Memory B cell (primary cell): ENCODE results near the gene STX5.
"Not testable (repeated sequence)": the region's sequence is repeated elsewhere in the genome, so short reads cannot be mapped to it uniquely, and the experiment has no call there.

Experiments
- ATAC-seq: fragments of 150-1000 bp; cut with Tn5 transposase; 2 replicates; pipeline ENCODE4 v1.10.0; 2021; ENCODE audit warnings: low read depth, mild to moderate bottlenecking, moderate library complexity
- DNase-seq, 2 donors: peaks; one replicate each; pipeline ENCODE4 v3.0.0; 2022; ENCODE audit warnings: low spot score in 2 of 2
- H3K27ac Mint-ChIP-seq: one replicate; pipeline ENCODE4 v1.8.0; 2022; ENCODE audit warnings: mild to moderate bottlenecking, moderate library complexity, mixed read lengths
- H3K27me3 Mint-ChIP-seq: one replicate; pipeline ENCODE4 v1.8.0; 2022; ENCODE audit warnings: mixed read lengths
- H3K36me3 Mint-ChIP-seq: one replicate; pipeline ENCODE4 v1.8.0; 2022; ENCODE audit warnings: mild to moderate bottlenecking, mixed read lengths
- H3K4me1 Mint-ChIP-seq: one replicate; pipeline ENCODE4 v1.8.0; 2022; ENCODE audit warnings: mixed read lengths
- H3K4me3 Mint-ChIP-seq: one replicate; pipeline ENCODE4 v1.8.0; 2022; ENCODE audit warnings: mild to moderate bottlenecking, moderate library complexity, mixed read lengths
- H3K9me3 Mint-ChIP-seq: one replicate; pipeline ENCODE4 v1.8.0; 2022; ENCODE audit warnings: mixed read lengths

Gene STX5

GRCh38 chr11:62828130-62828529 is 3.7 kb downstream of the STX5 start:
- not testable (repeated sequence) for H3K27ac Mint-ChIP-seq, H3K27me3 Mint-ChIP-seq, H3K4me3 Mint-ChIP-seq, DNase-seq, H3K9me3 Mint-ChIP-seq, ATAC-seq
- Mint-ChIP-seq H3K4me1 (peaks cover 19% of the 10 kb centered on the region), H3K36me3 (peaks cover 20% of the 10 kb centered on the region)

GRCh38 chr11:62823677-62824076 is 8.2 kb downstream of the STX5 start:
- Mint-ChIP-seq H3K4me1 (peaks cover 4% of the 10 kb centered on the region), H3K27me3 (no peaks in the 10 kb centered on the region), H3K4me3 (no peak overlapping the region), H3K9me3 (no peaks in the 10 kb centered on the region), H3K36me3 (peaks cover 28% of the 10 kb centered on the region), H3K27ac (peak overlapping the region; percentile 0)
- no peak for ATAC-seq
- no peak for DNase-seq

- DNase-seq = no peak
- Mint-ChIP-seq H3K4me1 (no peaks in the 10 kb centered on the region), H3K36me3 (peaks cover 10% of the 10 kb centered on the region), H3K27ac (no peak overlapping the region), H3K4me3 (no peak overlapping the region), H3K27me3 (no peaks in the 10 kb centered on the region), H3K9me3 (no peaks in the 10 kb centered on the region)
- no peak for ATAC-seq
Measured at GRCh38 chr11:62817129-62817528, 14.7 kb downstream of the STX5 start.

GRCh38 chr11:62816557-62816956 is 15.3 kb downstream of the STX5 start:
- Mint-ChIP-seq H3K27me3 (no peaks in the 10 kb centered on the region), H3K4me3 (no peak overlapping the region), H3K36me3 (peaks cover 10% of the 10 kb centered on the region), H3K9me3 (no peaks in the 10 kb centered on the region), H3K27ac (no peak overlapping the region), H3K4me1 (no peaks in the 10 kb centered on the region)
- DNase-seq (no peak), ATAC-seq (no peak)

DNA sequence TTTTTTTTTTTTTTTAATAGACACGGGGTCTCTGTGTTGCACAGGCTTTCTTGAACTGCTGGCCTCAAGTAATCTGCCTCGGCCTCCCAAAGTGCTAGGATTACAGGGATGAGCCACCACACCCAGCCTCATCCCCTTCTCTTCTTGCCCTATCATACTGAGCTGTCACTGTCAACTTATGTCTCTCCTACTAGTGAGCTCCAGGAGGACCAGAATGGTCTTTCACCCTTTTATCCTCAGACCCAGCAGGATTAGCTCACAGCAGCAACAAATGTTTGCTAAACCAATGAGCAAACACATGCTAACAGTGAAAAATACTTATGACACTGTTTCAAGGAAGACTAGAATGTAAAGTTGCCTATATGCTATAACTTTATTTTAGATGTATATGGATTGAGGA is 20.2 kb downstream of the STX5 start:
- Mint-ChIP-seq H3K4me1 (peaks cover 5% of the 10 kb centered on the region), H3K36me3 (peaks cover 1% of the 10 kb centered on the region), H3K27ac (no peak overlapping the region), H3K9me3 (no peaks in the 10 kb centered on the region), H3K27me3 (no peaks in the 10 kb centered on the region), H3K4me3 (no peak overlapping the region)
- DNase-seq = no peak
- no peak for ATAC-seq

GRCh38 chr11:62810748-62811147 is 21.1 kb downstream of the STX5 start:
- Mint-ChIP-seq H3K27me3 (no peaks in the 10 kb centered on the region), H3K4me1 (peaks cover 7% of the 10 kb centered on the region), H3K9me3 (no peaks in the 10 kb centered on the region), H3K36me3 (peaks cover 1% of the 10 kb centered on the region), H3K27ac (no peak overlapping the region), H3K4me3 (no peak overlapping the region)
- DNase-seq = no peak
- ATAC-seq = no peak

GRCh38 chr11:62806611-62807121 is 25.2 kb downstream of the STX5 start:
- DNase-seq (no peak), ATAC-seq (no peak)
- H3K9me3 Mint-ChIP-seq = no peaks in the 10 kb centered on the region
- peaks cover 20% of the 10 kb centered on the region for H3K4me1 Mint-ChIP-seq
- no peaks in the 10 kb centered on the region for H3K27me3 Mint-ChIP-seq
- H3K36me3 Mint-ChIP-seq = peaks cover 11% of the 10 kb centered on the region
- peak overlapping the region; percentile 28 for H3K27ac Mint-ChIP-seq
- peak overlapping the region; percentile 96 for H3K4me3 Mint-ChIP-seq

GRCh38 chr11:62805961-62806441 is 25.9 kb downstream of the STX5 start:
- Mint-ChIP-seq H3K36me3 (peaks cover 15% of the 10 kb centered on the region), H3K9me3 (no peaks in the 10 kb centered on the region), H3K4me1 (peaks cover 20% of the 10 kb centered on the region), H3K27me3 (no peaks in the 10 kb centered on the region), H3K4me3 (peak overlapping the region; percentile 96), H3K27ac (peak overlapping the region; percentile 97)
- no peak for DNase-seq
- peak; percentile 9 for ATAC-seq

GRCh38 chr11:62805076-62805892 is 26.6 kb downstream of the STX5 start, which contains the start of gene NXF1:
Gene NXF1 (minus strand): TSS chr11:62805440. CDS start chr11:62805356, 84 bp downstream.
- ATAC-seq (peak; percentile 87), DNase-seq (peak; percentile 98 to 99)
- Mint-ChIP-seq H3K9me3 (no peaks in the 10 kb centered on the region), H3K4me1 (peaks cover 20% of the 10 kb centered on the region), H3K27ac (peak within 1 kb of the TSS; percentile 97), H3K4me3 (peak within 1 kb of the TSS; percentile 96), H3K27me3 (no peaks in the 10 kb centered on the region), H3K36me3 (peaks cover 18% of the 10 kb centered on the region)

GRCh38 chr11:62804310-62805075 is 27.4 kb downstream of the STX5 start:
- Mint-ChIP-seq H3K4me3 (peak overlapping the region; percentile 96), H3K9me3 (no peaks in the 10 kb centered on the region), H3K27me3 (no peaks in the 10 kb centered on the region), H3K36me3 (peaks cover 24% of the 10 kb centered on the region), H3K27ac (peak overlapping the region; percentile 97), H3K4me1 (peaks cover 20% of the 10 kb centered on the region)
- ATAC-seq (peak; percentile 6), DNase-seq (no peak)

GRCh38 chr11:62801071-62801470 is 30.8 kb downstream of the STX5 start:
- ATAC-seq (no peak), DNase-seq (no peak)
- H3K27me3 Mint-ChIP-seq = no peaks in the 10 kb centered on the region
- no peak overlapping the region for H3K4me3 Mint-ChIP-seq
- H3K9me3 Mint-ChIP-seq = no peaks in the 10 kb centered on the region
- no peak overlapping the region for H3K27ac Mint-ChIP-seq
- H3K36me3 Mint-ChIP-seq = peaks cover 37% of the 10 kb centered on the region
- peaks cover 16% of the 10 kb centered on the region for H3K4me1 Mint-ChIP-seq

- no peaks in the 10 kb centered on the region for H3K27me3 Mint-ChIP-seq
- H3K4me1 Mint-ChIP-seq = peaks cover 10% of the 10 kb centered on the region
- no peak overlapping the region for H3K27ac Mint-ChIP-seq
- H3K9me3 Mint-ChIP-seq = no peaks in the 10 kb centered on the region
- peaks cover 42% of the 10 kb centered on the region for H3K36me3 Mint-ChIP-seq
- no peak overlapping the region for H3K4me3 Mint-ChIP-seq
- no peak for ATAC-seq
- no peak for DNase-seq
Measured at GRCh38 chr11:62799486-62799885, 32.4 kb downstream of the STX5 start.

DNA sequence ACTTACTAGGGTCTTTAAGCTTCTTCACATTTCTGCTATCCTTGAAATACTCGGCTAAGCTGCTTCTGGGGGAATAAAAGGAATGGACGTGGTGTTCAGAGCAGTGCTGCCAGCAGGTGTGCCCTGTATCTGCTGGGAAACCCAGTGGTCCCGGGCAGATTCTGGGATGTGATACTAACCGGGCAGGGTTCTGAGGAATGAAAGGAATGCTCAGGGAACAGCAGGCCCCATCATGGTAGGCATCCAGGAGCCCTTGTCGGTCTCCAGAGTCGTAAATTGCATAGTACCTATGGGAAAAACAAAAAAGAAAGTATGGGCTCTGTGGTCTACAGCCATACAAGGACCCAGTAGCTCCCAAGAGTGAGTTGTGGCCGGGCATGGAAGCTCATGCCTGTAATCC is 35.6 kb downstream of the STX5 start:
- H3K9me3 Mint-ChIP-seq = no peaks in the 10 kb centered on the region
- peaks cover 37% of the 10 kb centered on the region for H3K36me3 Mint-ChIP-seq

GRCh38 chr11:62794201-62794775 is 37.6 kb downstream of the STX5 start:
- Mint-ChIP-seq H3K4me3 (peak overlapping the region; percentile 9), H3K27ac (no peak overlapping the region), H3K4me1 (peaks cover 26% of the 10 kb centered on the region), H3K9me3 (no peaks in the 10 kb centered on the region), H3K36me3 (peaks cover 30% of the 10 kb centered on the region), H3K27me3 (no peaks in the 10 kb centered on the region)
- ATAC-seq (no peak), DNase-seq (no peak)

More for the DNA sequence above, 35.6 kb downstream of the STX5 start:
- H3K27ac Mint-ChIP-seq = no peak overlapping the region
- DNase-seq (no peak), ATAC-seq (no peak)
- peaks cover 12% of the 10 kb centered on the region for H3K4me1 Mint-ChIP-seq
- H3K4me3 Mint-ChIP-seq = no peak overlapping the region
- H3K27me3 Mint-ChIP-seq = no peaks in the 10 kb centered on the region
